Mucosa of stomach (tissue), 1 donor: Measurements from ENCODE around the gene TAC4.

Experiments
- H3K27me3 ChIP-seq: one replicate; pipeline ENCODE4 v1.7.0; 2013; ENCODE audit warnings: mild to moderate bottlenecking, low read length; ENCODE audit not compliant: control insufficient read depth, insufficient read depth
- H3K36me3 ChIP-seq: one replicate; pipeline ENCODE4 v1.7.0; 2013; ENCODE audit warnings: low read length; ENCODE audit not compliant: control insufficient read depth, insufficient read depth
- H3K4me1 ChIP-seq: one replicate; pipeline ENCODE4 v1.7.0; 2013; ENCODE audit warnings: mild to moderate bottlenecking, low read length; ENCODE audit not compliant: control insufficient read depth, insufficient read depth
- H3K4me3 ChIP-seq: one replicate; pipeline ENCODE4 v1.7.0; 2013; ENCODE audit warnings: low read length
- H3K9ac ChIP-seq: one replicate; pipeline ENCODE4 v1.7.0; 2013; ENCODE audit warnings: mild to moderate bottlenecking, low read length, moderate library complexity
- H3K9me3 ChIP-seq: one replicate; pipeline ENCODE4 v1.7.0; 2013; ENCODE audit warnings: mild to moderate bottlenecking, low read length, moderate library complexity; ENCODE audit not compliant: control insufficient read depth
- donor health status: Pancreatic carcinoma.

The TAC4 gene, protein sequence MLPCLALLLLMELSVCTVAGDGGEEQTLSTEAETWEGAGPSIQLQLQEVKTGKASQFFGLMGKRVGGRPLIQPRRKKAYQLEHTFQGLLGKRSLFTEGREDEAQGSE

DNA sequence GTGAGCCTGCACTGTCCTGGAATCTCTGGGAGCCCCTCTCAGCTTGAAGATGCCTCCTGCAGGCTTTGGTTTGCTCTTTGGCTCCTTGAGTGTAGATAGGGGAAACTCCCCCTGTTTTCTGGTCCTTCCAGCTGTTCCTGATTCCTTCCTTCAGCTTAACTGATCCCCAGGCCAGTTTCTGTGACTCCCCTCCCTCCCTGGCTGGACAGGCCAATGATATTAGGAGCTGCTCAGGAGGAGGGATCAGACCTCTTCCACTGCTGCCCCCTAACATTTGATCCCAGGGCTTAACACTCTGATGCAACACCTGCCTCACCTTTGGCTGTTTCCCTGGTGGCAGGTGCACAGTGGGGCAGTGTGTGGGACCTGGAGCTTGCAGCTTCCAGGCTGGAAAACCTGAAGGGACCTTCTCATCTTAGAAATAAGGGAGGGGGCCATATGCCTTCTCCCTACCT lies at the start of gene TAC4:
Gene TAC4, minus strand, starts transcription at position 51 of the 455 bp plus-strand sequence. CDS start 52 bp downstream, outside the sequence.
- Histone ChIP-seq H3K9me3 (no peaks in the 10 kb centered on the region), H3K4me1 (no peaks in the 10 kb centered on the region), H3K27me3 (peaks cover 29% of the 10 kb centered on the region), H3K36me3 (no peaks in the 10 kb centered on the region), H3K4me3 (no peak within 1 kb of the TSS), H3K9ac (no peak within 1 kb of the TSS)

DNA sequence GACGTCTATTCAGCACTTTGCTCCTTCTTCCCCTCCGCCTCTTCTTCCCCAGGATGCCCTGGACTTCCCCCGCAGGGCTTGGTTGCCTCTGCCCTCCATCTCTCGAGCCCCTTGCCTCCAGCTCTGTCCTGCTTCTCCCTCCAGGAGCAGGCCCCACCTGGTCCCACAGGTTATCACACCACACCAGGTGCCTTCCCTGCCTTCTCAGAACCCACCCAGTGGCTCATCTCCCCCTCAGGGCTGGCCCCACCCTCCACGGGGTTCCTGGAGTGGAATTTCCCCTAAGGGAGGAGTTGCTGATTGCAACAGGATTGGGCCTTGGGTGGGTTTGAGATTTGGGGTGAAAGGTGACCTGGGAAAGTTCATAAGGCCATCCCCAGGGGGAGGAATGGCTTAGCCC lies 49.0 kb upstream of the TAC4 start:
- Histone ChIP-seq H3K9ac (no peak overlapping the region), H3K4me3 (no peak overlapping the region), H3K4me1 (no peaks in the 10 kb centered on the region), H3K27me3 (peaks cover 51% of the 10 kb centered on the region), H3K36me3 (no peaks in the 10 kb centered on the region), H3K9me3 (no peaks in the 10 kb centered on the region)

DNA sequence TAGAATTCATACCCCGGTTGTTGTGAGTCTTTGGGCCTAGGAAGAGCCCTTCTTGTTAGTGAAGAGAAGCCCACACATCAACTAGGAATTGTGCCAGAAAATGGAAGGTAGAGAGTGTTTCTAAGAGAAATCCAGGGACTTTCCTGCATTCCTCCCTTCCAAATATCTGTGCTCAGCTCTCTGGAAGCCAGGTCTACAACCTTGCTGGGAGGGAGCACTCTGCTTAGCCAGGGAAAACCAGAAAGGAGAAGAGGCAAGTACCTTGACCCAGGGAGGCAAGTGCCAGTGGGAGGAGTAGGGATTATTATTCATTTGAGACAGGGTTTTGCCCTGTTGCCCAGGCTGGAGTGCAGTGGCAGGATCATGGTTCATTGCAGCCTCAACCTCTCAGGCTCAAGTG lies 48.4 kb upstream of the TAC4 start:
- Histone ChIP-seq H3K36me3 (no peaks in the 10 kb centered on the region), H3K4me3 (no peak overlapping the region), H3K9me3 (no peaks in the 10 kb centered on the region), H3K27me3 (peaks cover 50% of the 10 kb centered on the region), H3K4me1 (no peaks in the 10 kb centered on the region), H3K9ac (no peak overlapping the region)

DNA sequence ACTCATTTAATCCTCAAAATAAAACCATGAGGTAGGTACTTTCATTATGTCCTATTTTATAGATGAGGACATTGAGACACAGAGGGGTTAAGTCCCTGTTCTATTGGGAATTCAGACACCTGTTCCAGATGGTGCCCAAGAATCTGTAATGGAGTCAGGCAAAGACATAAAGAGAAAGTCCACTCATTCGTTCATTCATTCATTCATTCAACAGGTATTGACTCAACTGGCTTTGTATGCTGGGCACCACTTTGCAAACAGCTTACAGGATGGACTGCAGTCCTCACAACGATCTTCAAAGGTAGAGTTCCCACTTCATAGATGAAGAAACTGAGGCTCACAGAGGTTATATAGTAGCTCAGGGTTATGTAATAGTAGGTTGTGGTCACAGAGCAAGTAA lies 47.9 kb upstream of the TAC4 start:
- Histone ChIP-seq H3K9me3 (no peaks in the 10 kb centered on the region), H3K4me3 (no peak overlapping the region), H3K36me3 (no peaks in the 10 kb centered on the region), H3K9ac (no peak overlapping the region), H3K27me3 (peaks cover 50% of the 10 kb centered on the region), H3K4me1 (no peaks in the 10 kb centered on the region)

DNA sequence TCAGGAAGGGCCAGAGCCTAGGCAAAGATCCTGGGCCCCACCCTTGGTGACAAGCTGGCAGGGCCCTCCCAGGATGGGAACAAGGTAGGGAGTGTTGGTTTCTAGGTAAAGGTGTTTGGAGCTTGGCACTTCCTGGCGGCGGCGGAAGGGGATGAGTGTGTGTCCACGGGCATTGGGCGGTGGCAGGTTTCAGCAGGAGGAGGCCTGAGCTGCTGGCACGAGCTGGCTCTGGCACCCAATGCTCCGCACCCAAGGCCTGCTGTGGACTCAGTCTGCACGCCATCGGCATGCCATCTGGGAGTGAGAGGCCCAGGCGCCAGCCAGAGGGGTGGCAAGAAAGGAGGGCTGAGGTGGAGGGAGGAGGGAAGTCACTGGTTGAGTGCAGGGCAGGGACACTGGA lies 46.9 kb upstream of the TAC4 start:
- no peak overlapping the region for H3K4me3 ChIP-seq
- no peaks in the 10 kb centered on the region for H3K36me3 ChIP-seq
- H3K4me1 ChIP-seq: no peaks in the 10 kb centered on the region
- no peaks in the 10 kb centered on the region for H3K9me3 ChIP-seq
- peaks cover 55% of the 10 kb centered on the region for H3K27me3 ChIP-seq
- H3K9ac ChIP-seq: no peak overlapping the region

DNA sequence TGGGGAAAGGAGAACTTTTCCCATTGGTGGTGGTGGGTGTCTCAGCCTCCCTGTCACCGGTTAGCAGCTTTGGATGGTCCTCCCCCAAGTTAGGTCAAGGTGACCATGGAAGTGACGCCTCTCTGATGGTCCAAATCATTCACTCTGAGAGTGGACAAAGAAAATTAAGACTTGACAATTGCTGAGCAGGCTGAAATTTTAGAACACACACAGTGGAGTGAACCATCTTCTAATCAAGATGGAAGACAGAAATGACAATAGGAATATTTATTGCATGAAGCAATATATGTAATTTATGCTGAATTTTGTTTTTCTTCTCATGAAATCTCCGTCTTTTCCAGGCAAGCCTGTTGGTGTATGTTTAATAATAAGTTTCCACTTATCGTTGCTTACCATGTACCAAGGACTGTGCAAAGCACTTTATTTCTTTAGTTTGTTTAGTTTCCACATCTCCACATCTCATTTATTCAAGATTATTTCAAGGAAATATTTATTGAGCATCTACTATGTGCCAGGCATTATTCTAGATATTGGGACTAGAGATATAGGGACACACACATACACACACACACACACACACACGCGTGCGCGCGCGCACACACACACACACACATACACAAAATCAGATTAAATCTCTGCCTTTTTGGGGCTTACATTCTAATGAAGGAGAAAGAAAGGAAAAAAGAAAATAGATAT lies 44.0 kb upstream of the TAC4 start:
- H3K27me3 ChIP-seq: peaks cover 58% of the 10 kb centered on the region
- H3K4me3 ChIP-seq: no peak overlapping the region
- H3K9me3 ChIP-seq: no peaks in the 10 kb centered on the region

DNA sequence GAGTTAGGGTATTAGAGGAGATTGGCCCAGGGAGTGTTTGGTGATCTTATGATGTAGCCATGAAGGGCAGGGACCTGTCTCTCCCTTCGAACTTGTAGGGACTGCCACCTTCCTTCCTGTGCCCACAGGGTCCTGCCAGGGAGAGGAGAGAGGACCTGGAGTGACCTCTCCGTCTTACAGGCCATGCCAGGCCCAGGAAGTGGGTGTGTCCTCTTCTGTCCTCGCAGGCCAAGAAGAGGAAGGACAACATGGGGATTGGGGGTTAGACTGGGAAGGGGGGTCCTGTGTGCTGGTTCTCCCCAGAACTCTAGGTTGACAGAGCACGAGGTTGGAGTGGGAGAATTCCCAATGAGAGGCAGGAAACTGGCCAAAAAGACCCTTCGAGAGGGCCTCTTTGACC lies 43.4 kb upstream of the TAC4 start:
- no peak overlapping the region for H3K4me3 ChIP-seq
- no peaks in the 10 kb centered on the region for H3K9me3 ChIP-seq
- no peaks in the 10 kb centered on the region for H3K4me1 ChIP-seq
- H3K9ac ChIP-seq: no peak overlapping the region
- H3K27me3 ChIP-seq: peaks cover 55% of the 10 kb centered on the region
- H3K36me3 ChIP-seq: no peaks in the 10 kb centered on the region

More for the DNA sequence above, 44.0 kb upstream of the TAC4 start:
- Histone ChIP-seq H3K4me1 (no peaks in the 10 kb centered on the region), H3K9ac (no peak overlapping the region), H3K36me3 (no peaks in the 10 kb centered on the region)

DNA sequence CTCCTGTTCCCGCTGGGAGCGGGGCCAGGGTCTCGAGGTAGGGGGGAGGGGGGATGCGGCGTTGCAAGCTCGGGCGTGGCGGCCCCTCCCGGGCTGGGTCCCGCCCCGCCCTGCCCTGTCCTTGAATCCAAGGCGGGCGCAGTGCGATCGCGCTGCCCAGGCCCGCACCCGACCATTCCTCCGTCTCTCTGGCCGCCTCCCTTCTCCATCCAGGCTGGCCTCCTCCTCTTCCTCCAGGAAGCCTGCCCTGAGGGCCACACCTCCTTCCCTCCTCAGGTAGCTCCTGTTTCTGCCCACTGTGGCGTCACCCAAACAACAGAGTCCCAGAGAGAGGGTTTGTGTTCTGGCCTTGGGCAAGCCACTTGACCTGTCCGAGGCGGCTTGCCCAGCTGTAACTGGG lies 43.0 kb upstream of the TAC4 start:
- Histone ChIP-seq H3K4me3 (no peak overlapping the region), H3K9ac (no peak overlapping the region), H3K36me3 (no peaks in the 10 kb centered on the region), H3K27me3 (peaks cover 52% of the 10 kb centered on the region), H3K9me3 (no peaks in the 10 kb centered on the region), H3K4me1 (no peaks in the 10 kb centered on the region)

DNA sequence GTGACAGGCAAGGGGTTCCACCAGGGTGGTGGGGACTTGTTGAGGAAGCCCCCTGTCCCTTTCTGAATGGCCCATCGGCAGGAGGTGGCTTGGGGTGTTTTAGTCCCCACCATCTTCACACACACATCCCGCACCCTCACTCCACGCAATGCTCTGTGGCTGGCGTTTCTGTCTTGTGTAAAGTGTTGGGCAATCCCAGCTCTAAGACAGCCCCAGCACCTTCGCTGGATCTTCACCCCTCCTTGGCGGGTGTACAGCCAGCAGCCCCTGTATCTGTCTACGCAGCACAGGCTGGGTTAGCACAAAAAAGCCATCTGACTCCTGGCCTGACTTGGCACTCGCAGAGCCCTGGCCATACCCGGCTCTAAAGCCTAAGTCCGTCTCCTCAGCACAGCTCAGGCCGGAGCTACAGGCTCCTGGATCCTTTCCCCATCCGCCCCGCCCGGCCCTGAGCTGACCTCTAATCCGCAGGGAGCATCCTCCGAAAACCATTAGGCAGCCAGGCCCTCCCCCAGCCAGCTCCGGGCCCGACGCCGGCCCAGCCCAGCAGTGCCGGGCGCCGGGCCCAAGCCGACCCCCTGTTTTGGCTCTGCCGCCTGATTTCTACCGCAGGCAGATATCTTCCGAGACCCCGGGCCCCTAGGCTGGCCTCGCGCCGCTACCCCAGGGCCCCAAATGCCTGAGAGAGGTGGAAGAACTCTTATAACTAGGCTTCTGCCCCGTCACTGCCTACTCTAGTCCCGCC lies 42.4 kb upstream of the TAC4 start:
- Histone ChIP-seq H3K27me3 (peaks cover 52% of the 10 kb centered on the region), H3K9ac (no peak overlapping the region), H3K36me3 (no peaks in the 10 kb centered on the region), H3K4me3 (no peak overlapping the region), H3K4me1 (no peaks in the 10 kb centered on the region), H3K9me3 (no peaks in the 10 kb centered on the region)

DNA sequence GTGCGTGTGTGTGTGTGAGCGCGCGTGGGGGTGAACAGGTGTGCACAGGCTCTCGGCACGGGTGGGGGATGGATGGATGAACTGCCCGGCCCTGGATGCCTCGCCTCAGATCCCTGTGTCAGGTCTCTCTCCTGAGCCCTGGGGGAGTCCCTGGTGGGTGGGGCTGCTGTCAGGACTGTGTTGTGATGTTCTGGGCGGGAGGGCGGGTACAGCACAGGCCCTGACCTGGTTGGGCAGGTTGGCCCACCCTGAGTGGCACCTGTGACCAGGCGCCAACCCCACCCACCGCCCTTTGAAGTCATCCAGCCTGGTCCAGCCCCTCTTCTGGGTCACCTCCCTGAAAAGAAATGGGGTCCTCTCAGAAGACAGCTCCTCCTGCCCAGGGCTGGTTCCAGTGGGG lies 41.6 kb upstream of the TAC4 start:
- Histone ChIP-seq H3K27me3 (peaks cover 50% of the 10 kb centered on the region), H3K9ac (no peak overlapping the region), H3K36me3 (no peaks in the 10 kb centered on the region), H3K9me3 (no peaks in the 10 kb centered on the region), H3K4me1 (no peaks in the 10 kb centered on the region), H3K4me3 (no peak overlapping the region)

DNA sequence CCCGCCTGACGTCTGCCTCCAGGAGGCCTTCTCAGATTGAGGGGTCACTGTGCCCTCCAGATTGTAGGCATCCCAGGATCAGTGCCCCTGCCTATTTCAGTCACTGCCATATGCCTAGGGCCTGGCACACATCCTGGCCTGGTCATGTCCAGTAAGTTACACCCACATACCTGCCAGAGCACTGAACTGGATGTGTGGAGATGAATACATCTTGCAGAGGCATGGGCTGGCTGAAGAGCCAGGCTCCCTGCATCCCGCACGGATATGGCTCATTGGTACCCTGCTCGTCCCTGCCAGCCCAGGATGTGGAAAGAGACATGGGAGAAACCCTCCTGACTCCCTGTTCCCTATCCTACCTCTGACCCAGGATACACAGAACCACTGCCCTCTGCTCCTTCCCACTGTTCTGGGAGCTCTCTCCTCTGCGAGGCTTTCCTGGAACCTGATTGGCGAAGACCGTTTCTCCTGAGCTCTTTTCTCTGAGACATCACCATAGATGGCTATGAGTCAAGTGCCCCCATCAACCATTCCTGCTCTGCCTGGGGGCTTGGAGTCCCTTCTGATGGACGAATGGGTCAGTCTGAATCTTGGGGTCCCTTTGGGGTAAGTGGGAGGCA lies 40.0 kb upstream of the TAC4 start:
- Histone ChIP-seq H3K27me3 (peaks cover 53% of the 10 kb centered on the region), H3K9me3 (no peaks in the 10 kb centered on the region), H3K4me3 (no peak overlapping the region), H3K9ac (no peak overlapping the region), H3K4me1 (no peaks in the 10 kb centered on the region), H3K36me3 (no peaks in the 10 kb centered on the region)
